SK-N-MC (cell line): ENCODE measurements around the gene HMOX1.

Experiments
- DNase-seq: peaks from one replicate; pipeline ENCODE4 v3.0.0-alpha.2; 2011; ENCODE audit warnings: low read depth, low spot score
- H3K27ac ChIP-seq: fragments of 200-600 bp; sonication (generic); 2 replicates; pipeline ENCODE4 v1.5.1; 2016; ENCODE audit warnings: mixed run types
- H3K36me3 ChIP-seq: fragments of 200-600 bp; sonication (generic); 2 replicates; pipeline ENCODE4 v1.6.1; 2017; ENCODE audit warnings: antibody characterized with exemption, low read length, mixed read lengths; ENCODE audit not compliant: insufficient read depth
- H3K4me3 ChIP-seq: fragments of 200-600 bp; sonication (generic); 2 replicates; pipeline ENCODE4 v1.5.1; 2016
- H3K9ac ChIP-seq: fragments of 200-600 bp; sonication (generic); 2 replicates; pipeline ENCODE4 v1.8.0; 2017; ENCODE audit warnings: mixed run types, mixed read lengths; ENCODE audit not compliant: insufficient read length
- H3K9me3 ChIP-seq: fragments of 200-600 bp; sonication (generic); 2 replicates; pipeline ENCODE4 v1.6.1; 2017; ENCODE audit warnings: low read depth, mild to moderate bottlenecking, antibody characterized with exemption, low read length, moderate library complexity, mixed read lengths
- EZH2 ChIP-seq: fragments of 200-600 bp; sonication (generic); IDR thresholded peaks from one replicate; pipeline ENCODE4 v1.6.1; 2017; ENCODE audit warnings: antibody characterized with exemption
- FOXP2 ChIP-seq: optimal IDR thresholded peaks from 2 replicates; pipeline ENCODE3; 2011; ENCODE audit warnings: mild to moderate bottlenecking, moderate library complexity; ENCODE audit not compliant: insufficient read depth; ENCODE audit errors: extremely low read length, control extremely low read depth
- POLR2AphosphoS5 ChIP-seq: IDR thresholded peaks from 2 replicates; pipeline ENCODE4 v1.6.1; 2012; ENCODE audit warnings: mild to moderate bottlenecking, low read depth, low read length, borderline replicate concordance

HMOX1 gene

DNA sequence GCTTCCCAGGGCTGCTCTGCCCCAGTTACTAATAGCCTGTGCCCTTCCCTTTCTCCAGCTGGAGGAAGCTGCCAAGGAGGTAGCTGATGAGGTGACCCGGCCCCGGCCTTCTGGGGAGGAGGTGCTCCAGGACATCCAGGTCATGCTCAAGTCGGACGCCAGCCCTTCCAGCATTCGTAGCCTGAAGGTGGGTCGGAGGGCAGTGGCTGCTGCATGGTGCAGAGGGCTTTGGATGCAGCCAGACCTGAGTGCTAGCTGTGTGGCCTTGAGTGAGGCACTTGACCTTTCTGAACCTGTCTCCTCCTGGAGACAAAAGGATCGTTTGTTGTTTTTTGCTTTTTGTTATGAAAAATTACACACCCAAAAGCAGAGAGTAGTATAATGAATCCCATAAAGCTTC is 22.5 kb downstream of the HMOX1 start:
- Histone ChIP-seq H3K27ac (0 out of 2 replicates have a peak overlapping the region, but pooled peaks have one; percentile 16), H3K9ac (no peak overlapping the region), H3K4me3 (no peak overlapping the region), H3K9me3 (no peaks in the 10 kb centered on the region), H3K36me3 (peaks cover 69% of the 10 kb centered on the region)
- TF ChIP-seq EZH2 (no peak), POLR2AphosphoS5 (no peak), FOXP2 (no peak)
- DNase-seq = no peak

DNA sequence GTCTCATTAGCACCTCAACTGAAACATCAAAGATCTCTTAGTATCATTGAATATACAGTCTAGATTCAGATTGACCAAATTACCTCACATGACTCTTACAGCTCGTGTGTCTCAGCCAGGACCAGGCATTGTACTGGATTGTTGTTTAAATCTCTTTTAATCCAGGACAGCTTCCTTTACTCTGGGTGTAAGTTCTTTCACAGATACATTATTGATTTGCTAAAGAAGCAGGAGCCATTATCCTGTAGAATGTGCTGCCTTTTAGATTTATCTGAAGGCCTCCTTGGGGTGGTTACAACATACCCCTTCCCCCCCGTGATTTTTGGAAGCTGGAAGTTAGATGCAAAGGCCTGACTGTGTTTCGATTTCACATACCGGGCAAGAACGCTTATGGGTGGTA is 23.3 kb downstream of the HMOX1 start:
- peaks cover 74% of the 10 kb centered on the region for H3K36me3 ChIP-seq
- peak overlapping the region; percentile 33 for H3K9ac ChIP-seq
- H3K27ac ChIP-seq = no peak overlapping the region; the same call in 1 of the 2 replicates
- H3K4me3 ChIP-seq = no peak overlapping the region
- H3K9me3 ChIP-seq = no peaks in the 10 kb centered on the region
- TF ChIP-seq EZH2 = no peak
- TF ChIP-seq POLR2AphosphoS5 = no peak
- TF ChIP-seq FOXP2 = no peak
- DNase-seq = no peak

DNA sequence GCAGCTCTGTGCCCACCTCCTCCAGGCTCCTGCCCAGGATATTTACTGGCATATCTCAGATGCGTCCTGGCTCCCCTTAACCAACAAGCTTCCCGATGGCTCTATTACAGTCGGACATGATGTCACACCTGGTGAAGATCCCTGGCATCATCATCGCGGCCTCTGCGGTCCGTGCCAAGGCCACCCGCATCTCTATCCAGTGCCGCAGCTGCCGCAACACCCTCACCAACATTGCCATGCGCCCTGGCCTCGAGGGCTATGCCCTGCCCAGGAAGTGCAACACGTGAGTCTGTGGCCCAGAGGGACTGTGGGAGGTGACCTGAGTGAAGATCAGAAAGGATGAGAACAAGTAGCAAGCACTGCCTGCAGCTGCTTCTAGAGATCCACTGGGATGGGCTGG is 25.5 kb downstream of the HMOX1 start:
- peaks cover 90% of the 10 kb centered on the region for H3K36me3 ChIP-seq
- H3K9ac ChIP-seq = no peak overlapping the region
- H3K9me3 ChIP-seq = no peaks in the 10 kb centered on the region
- no peak for DNase-seq
- no peak overlapping the region for H3K4me3 ChIP-seq
- TF ChIP-seq POLR2AphosphoS5 = no peak
- TF ChIP-seq FOXP2 = no peak
- TF ChIP-seq EZH2 = no peak
- no peak overlapping the region for H3K27ac ChIP-seq

DNA sequence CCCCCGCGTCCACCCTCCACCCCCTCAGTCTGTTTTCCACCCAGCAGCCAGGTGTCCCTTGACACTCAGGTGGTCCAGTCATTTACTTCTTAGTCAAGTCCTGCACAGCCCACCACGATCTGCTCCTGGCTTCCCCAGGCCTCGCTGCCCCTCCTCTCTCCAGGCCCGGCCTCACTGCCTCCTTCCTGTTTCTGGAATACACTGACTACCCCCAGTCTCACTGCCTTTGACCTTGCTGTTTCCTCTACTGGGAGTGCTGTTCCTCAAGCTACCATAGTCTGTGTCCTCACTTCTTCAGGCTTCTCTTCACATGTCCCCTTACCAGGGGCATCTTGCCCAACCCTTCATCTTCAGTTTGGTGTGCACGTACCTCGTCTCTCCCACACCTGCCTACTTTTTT is 26.5 kb downstream of the HMOX1 start:
- Histone ChIP-seq H3K9me3 (no peaks in the 10 kb centered on the region), H3K9ac (no peak overlapping the region), H3K27ac (no peak overlapping the region), H3K4me3 (no peak overlapping the region), H3K36me3 (peaks cover 93% of the 10 kb centered on the region)
- TF ChIP-seq EZH2 = no peak
- no peak for TF ChIP-seq POLR2AphosphoS5
- TF ChIP-seq FOXP2 = no peak
- DNase-seq = no peak

DNA sequence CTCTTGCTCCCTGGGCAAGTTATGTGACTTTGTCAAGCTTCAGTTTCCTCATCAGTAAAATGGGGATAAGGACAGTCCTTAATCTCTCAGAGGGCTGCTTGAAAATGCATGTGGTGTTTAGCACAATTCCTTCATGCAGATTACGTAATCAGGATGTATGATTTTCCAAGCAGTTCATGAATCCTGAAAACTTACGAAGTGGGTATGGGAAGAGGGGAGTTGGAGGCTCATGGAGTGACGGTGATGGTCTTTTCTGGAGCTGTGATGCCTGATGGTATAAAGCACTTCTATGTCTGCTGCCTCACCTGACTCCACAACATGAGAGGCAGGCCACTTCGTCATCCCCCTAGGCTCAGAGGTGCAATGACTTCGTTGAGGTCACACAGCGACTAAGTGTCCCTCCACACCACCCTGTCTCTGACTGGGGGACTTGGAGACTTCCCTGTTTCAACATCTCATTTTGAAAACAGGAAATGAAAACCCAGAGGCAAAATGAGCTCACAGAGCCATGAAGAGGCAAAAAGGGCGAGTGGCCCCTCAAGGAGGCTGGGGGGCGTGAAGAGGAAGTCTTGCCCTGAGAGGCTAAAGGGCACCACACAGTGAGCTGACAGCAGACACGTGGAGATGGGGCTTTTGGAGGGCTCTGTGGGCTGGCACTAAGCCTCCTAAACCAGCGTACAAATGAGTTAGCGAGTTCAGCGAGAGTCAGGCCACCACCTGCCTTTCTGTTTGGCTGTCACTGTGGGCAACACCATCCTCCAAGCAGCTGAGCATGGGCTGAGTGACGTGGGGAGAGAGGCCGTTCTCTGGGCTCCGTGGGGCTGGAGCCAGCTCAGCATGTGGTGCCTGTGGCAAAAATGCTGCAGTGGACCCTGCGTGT is 29.1 kb downstream of the HMOX1 start:
- Histone ChIP-seq H3K36me3 (peaks cover 87% of the 10 kb centered on the region), H3K9me3 (no peaks in the 10 kb centered on the region), H3K27ac (no peak overlapping the region), H3K9ac (no peak overlapping the region), H3K4me3 (no peak overlapping the region)
- TF ChIP-seq POLR2AphosphoS5 (no peak), FOXP2 (no peak), EZH2 (no peak)
- no peak for DNase-seq

DNA sequence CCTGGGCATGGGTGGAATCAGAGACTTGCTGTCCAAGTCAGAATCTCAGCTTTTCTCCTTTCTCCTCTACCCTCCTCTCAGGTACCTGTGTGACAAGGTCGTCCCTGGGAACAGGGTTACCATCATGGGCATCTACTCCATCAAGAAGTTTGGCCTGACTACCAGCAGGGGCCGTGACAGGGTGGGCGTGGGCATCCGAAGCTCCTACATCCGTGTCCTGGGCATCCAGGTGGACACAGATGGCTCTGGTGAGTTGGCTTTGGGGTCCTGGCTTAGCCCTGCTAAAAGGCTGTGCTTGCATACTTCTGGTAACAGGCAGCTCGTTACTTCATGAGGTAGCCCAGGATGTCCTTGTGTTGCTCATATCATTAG is 29.8 kb downstream of the HMOX1 start:
- Histone ChIP-seq H3K9ac (no peak overlapping the region), H3K27ac (no peak overlapping the region), H3K36me3 (peaks cover 89% of the 10 kb centered on the region), H3K9me3 (no peaks in the 10 kb centered on the region), H3K4me3 (no peak overlapping the region)
- DNase-seq = no peak
- no peak for TF ChIP-seq POLR2AphosphoS5

DNA sequence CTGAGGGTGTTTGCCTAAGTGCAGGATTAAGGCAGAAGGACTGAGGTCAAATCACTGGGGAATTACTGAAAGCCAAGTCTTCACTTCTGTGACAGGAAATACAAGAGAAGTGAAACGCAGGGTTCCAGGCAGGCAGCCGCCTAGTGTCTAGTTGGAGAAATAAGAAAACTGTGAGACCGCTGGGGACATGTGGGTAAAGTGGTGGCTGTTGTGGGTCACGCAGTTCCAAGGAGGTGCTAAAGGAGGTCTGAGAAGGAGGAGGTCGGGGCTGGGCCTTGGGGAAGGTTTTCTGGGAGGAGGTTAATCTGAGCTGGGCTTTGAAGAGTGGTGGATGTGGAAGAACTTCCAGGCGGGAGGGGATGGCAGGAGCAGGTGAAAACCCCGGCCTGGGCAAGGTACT is 30.2 kb downstream of the HMOX1 start:
- Histone ChIP-seq H3K4me3 (no peak overlapping the region), H3K36me3 (peaks cover 90% of the 10 kb centered on the region), H3K27ac (no peak overlapping the region), H3K9ac (no peak overlapping the region), H3K9me3 (no peaks in the 10 kb centered on the region)
- DNase-seq = no peak
- TF ChIP-seq EZH2 = no peak
- TF ChIP-seq FOXP2 = no peak
- no peak for TF ChIP-seq POLR2AphosphoS5

DNA sequence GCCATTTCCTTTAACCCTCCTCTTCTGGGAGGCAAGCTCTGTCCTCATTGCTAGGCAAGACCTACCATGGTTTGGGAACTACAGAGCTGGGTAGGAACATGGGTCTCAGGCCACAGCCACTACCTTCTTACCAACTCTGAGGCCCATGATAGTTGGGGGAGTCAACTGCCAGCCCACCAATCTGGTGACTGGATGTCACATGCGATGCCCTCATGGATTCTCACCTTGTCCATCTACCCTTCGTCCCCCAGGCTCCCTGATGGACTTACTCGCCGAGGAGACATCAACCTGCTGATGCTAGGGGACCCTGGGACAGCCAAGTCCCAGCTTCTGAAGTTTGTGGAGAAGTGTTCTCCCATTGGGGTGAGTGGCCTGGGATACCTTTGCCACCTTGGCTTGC is 32.7 kb downstream of the HMOX1 start:
- DNase-seq = no peak
- H3K36me3 ChIP-seq = peaks cover 86% of the 10 kb centered on the region
- TF ChIP-seq EZH2 = no peak
- TF ChIP-seq FOXP2 = no peak
- no peak for TF ChIP-seq POLR2AphosphoS5
- no peaks in the 10 kb centered on the region for H3K9me3 ChIP-seq
- no peak overlapping the region for H3K27ac ChIP-seq
- H3K9ac ChIP-seq = no peak overlapping the region
- no peak overlapping the region for H3K4me3 ChIP-seq

DNA sequence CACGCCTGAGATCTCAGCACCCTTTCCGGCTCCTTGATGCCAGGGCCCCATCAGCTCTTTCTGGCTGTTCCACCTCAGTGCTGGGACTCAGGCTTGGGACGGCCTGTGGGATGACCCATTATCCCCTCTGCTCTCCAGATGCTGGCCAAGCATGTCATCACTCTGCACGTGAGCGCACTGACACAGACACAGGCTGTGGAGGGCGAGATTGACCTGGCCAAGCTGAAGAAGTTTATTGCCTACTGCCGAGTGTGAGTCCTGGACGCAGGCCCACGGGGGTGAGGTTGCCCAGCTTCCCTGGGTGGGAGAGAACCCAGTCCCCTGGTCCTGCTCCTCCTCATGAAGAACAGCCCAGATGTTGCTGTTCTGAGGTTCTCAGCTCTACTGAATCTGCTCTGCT is 36.7 kb downstream of the HMOX1 start:
- peaks cover 89% of the 10 kb centered on the region for H3K36me3 ChIP-seq
- no peak overlapping the region for H3K4me3 ChIP-seq
- H3K27ac ChIP-seq = no peak overlapping the region
- no peak for DNase-seq
- no peaks in the 10 kb centered on the region for H3K9me3 ChIP-seq
- TF ChIP-seq POLR2AphosphoS5 (no peak), EZH2 (no peak), FOXP2 (no peak)
- H3K9ac ChIP-seq = no peak overlapping the region

DNA sequence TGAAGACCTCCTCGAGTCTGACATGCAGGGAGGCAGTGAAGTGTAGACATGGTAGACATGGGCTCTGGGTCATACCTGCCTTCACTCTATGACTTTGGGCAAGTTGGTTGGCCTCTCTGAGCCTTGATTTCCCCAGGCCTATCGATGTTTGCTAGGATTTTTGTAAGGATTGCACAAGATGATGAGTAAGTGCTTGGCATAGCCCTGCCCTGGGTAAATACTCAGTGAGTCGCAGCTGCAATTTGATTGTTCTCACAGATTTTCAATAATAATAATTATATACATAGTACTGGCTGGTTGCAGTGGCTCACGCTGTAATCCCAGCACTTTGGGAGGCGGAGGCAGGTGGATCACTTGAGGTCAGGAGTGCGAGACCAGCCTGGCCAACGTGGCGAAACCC is 37.2 kb downstream of the HMOX1 start:
- H3K36me3 ChIP-seq = peaks cover 93% of the 10 kb centered on the region
- no peak overlapping the region for H3K4me3 ChIP-seq

More for the DNA sequence above, 37.2 kb downstream of the HMOX1 start:
- H3K9ac ChIP-seq = no peak overlapping the region
- no peak for DNase-seq
- TF ChIP-seq FOXP2 = no peak
- TF ChIP-seq POLR2AphosphoS5 = no peak
- no peak for TF ChIP-seq EZH2
- H3K9me3 ChIP-seq = no peaks in the 10 kb centered on the region
- no peak overlapping the region for H3K27ac ChIP-seq
